ENCODE results near the gene NUMBL.
A peak's percentile ranks its signal among the peaks of the same experiment; 100 is the strongest.

The NUMBL gene

GRCh38 chr19:40693150-40693788 lies 2.8 kb upstream of the NUMBL start:
- no peak for DNase-seq (ENCODE audit: low read depth)
- TF ChIP-seq CTCF (conservative IDR thresholded peaks at IDR 0.05; ENCODE audit: low read length), result no peak
- no peak overlapping the region for H3K4me3 ChIP-seq (ENCODE audit: low read length)

DNA sequence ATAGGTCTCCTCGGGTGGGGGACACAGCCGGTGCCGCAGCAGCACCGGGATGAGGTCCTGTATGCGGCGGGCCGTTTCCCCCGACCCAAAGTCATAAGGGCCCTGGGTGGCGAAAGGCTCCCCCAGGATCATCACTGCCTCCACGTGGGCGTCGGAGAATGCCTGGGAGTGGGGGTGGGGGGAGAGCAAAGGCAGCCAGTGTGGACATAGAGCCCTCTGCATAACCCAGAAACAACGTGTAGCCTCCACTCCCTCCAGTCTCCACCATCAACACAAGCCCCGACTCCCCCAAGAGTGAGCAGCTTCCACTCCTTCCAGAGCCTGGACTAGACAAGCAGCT lies 1.7 kb upstream of the NUMBL start:
- H3K4me3 ChIP-seq (ENCODE audit: low read length), result no peak overlapping the region
- TF ChIP-seq CTCF (conservative IDR thresholded peaks at IDR 0.05; ENCODE audit: low read length), result no peak
- no peak for DNase-seq (ENCODE audit: low read depth)

DNA sequence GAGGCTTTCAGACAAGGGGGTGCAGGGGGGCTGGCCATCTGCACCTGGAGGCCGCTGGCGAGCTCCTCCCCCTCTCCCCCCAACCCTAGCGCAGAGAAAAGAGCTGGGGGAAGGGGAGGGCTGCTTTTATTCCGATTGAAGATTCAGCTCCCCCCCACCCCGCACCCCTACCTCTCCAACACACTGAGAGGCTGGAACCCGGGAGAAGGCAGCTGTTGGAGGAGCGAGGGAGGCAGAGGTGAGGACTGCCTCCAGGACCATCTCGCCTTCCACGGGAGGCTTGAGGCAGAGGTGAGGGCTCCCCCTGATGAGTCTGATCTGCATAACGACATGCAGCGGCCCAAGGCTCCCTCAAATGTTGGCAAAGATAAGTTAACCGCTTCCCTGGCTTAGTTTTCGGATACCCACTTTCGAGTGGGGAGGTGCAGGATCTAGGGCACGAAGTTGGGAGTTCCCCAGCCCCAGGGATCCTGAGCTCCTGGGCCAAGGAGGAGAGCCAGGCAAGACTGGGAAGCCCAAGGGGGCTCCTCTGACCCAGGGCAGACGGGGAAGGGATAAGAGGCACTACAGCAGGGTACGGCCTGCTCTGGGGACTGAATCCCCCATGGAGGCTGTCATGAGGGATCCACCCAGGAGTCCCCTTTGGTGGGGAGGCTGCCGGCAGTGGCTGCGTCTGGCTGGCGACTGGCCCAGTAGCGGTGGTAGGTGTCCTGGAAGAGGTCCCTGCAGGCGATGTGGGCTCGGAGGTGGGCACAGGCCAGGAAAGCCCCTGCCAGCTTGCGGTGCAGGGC lies 1.2 kb upstream of the NUMBL start:
- no peak for TF ChIP-seq CTCF (conservative IDR thresholded peaks at IDR 0.05; ENCODE audit: low read length)
- H3K4me3 ChIP-seq (ENCODE audit: low read length), result no peak overlapping the region
- DNase-seq (ENCODE audit: low read depth), result no peak

GRCh38 chr19:40690693-40691420 lies 406 bp upstream of the NUMBL start:
- peak; percentile 93 for DNase-seq (ENCODE audit: low read depth)
- no peak for TF ChIP-seq CTCF (conservative IDR thresholded peaks at IDR 0.05; ENCODE audit: low read length)
- H3K4me3 ChIP-seq (ENCODE audit: low read length), result peak overlapping the region; percentile 97

DNA sequence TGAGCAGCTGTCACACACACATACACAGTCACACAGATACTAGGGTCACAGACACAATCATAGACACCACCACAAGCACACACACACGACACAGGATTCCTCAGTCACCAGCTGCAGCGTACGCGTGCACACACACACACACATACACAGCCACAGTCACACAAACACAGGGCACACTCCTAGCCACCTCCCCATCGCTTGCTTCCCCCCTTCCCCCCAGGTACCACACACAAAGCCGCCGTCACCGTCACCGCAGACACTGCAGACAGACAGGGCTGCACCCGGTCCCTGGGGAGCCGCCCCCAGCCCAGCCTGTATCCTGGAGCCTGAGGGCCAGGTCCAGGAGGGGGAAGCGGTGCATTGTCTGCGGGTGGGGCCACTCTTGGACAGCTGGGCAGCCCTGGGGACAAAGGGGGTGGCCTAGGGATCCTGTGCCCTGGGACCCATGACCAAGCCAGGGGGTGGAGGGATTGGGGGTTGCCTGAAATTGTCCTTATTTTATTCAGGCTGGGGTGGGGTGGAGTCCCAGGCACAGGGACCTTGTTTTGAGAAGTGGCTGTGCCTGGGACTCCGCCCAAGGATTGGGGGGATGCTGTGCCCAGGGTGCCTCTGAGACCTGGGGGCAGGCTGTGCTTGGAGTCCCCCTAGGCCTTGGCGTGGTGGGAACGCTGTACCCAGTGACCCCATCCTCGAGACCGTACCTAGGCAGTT lies 957 bp downstream of the NUMBL start:
- TF ChIP-seq CTCF (conservative IDR thresholded peaks at IDR 0.05; ENCODE audit: low read length), result no peak
- DNase-seq (ENCODE audit: low read depth), result peak; percentile 15
- peak overlapping the region; percentile 97 for H3K4me3 ChIP-seq (ENCODE audit: low read length)

GRCh38 chr19:40688987-40689338 lies 1.5 kb downstream of the NUMBL start:
- DNase-seq (ENCODE audit: low read depth), result no peak
- TF ChIP-seq CTCF (conservative IDR thresholded peaks at IDR 0.05; ENCODE audit: low read length), result no peak
- peak overlapping the region; percentile 97 for H3K4me3 ChIP-seq (ENCODE audit: low read length)
